Small intestine (tissue), 7 donors: ENCODE results near the gene GMPR. TPM values are rescaled to one million over a fixed set of nuclear protein-coding genes. Genes with fewer than 3 reads are reported as not detected.

Experiments
- DNase-seq, 2 donors: peaks; one replicate each; pipeline versions ENCODE4 v3.0.0 to v3.0.0-alpha.2; 2013
- FAIRE-seq: peaks from 2 replicates; lab custom pipeline; 2012; peaks lifted over from hg19 to GRCh38; lab: Jason Lieb, UNC
- H3K27ac ChIP-seq, 3 donors: one replicate each; pipeline ENCODE4 v1.5.1; 2013; ENCODE audit warnings: low read length in 2 of 3, mild to moderate bottlenecking in 2 of 3, control low read depth in 1 of 3, inconsistent platforms in 1 of 3, low read depth in 1 of 3, moderate library complexity in 1 of 3
- H3K27me3 ChIP-seq, 3 donors: one replicate each; pipeline ENCODE4 v1.6.1; 2013; ENCODE audit warnings: low read length in 3 of 3, inconsistent platforms in 1 of 3; ENCODE audit not compliant: control insufficient read depth in 3 of 3, insufficient read depth in 3 of 3
- H3K36me3 ChIP-seq, 3 donors: one replicate each; pipeline ENCODE4 v1.6.1; 2013; ENCODE audit warnings: low read length in 3 of 3, inconsistent platforms in 1 of 3, low read depth in 1 of 3, mild to moderate bottlenecking in 1 of 3, moderate library complexity in 1 of 3; ENCODE audit not compliant: control insufficient read depth in 3 of 3, insufficient read depth in 2 of 3
- H3K4me1 ChIP-seq, 3 donors: one replicate each; pipeline ENCODE4 v1.6.1; 2013; ENCODE audit warnings: low read length in 2 of 3, inconsistent platforms in 1 of 3, low read depth in 1 of 3, mild to moderate bottlenecking in 1 of 3, moderate library complexity in 1 of 3; ENCODE audit not compliant: control insufficient read depth in 3 of 3, insufficient read depth in 2 of 3
- H3K4me3 ChIP-seq, 3 donors: one replicate each; pipeline ENCODE4 v1.5.1; 2013; ENCODE audit warnings: low read length in 3 of 3, control low read depth in 1 of 3, inconsistent platforms in 1 of 3, low read depth in 1 of 3, mild to moderate bottlenecking in 1 of 3, moderate library complexity in 1 of 3
- H3K9me3 ChIP-seq, 2 donors: one replicate each; pipeline ENCODE4 v1.6.1; 2013; ENCODE audit warnings: low read depth in 1 of 2, low read length in 1 of 2; ENCODE audit not compliant: control insufficient read depth in 2 of 2, insufficient read depth in 1 of 2
- whole genome bisulfite sequencing, 3 donors: extraction: QIAGEN DNeasy Blood & Tissue Kit; methylation state at CpG; one replicate each; pipeline ENCODE4 v1.1.7; 2013; 5-methylcytosine and 5-hydroxymethylcytosine counted together
- polyA plus RNA-seq, 4 donors: library from polyadenylated mRNA; stranded (reverse) in 3 of 4; unstranded in 1 of 4; fragments of 200-250 nt in 3 of 4; fragments of 120-200 nt in 1 of 4; gene quantifications; one replicate each; pipeline versions ENCODE4 v1.2.1 to v1.2.3, GENCODE V29; 2013
- donor health status: healthy with polysubstance abuse.
- donor health status: control.
- donor health status: control.
- donor health status: Bipolar disorder and iron deficiency.
- donor health status: healthy.

GMPR gene
- polyA plus RNA-seq, 4 donors = 1.5 to 14.1 (median 7.7) TPM

GRCh38 chr6:16316741-16317251, 78.4 kb downstream of the GMPR start:
- H3K4me1 ChIP-seq = peaks cover 0 to 4% (median 0%) of the 10 kb centered on the region in 3 donors
- WGBS, 3 donors = 61 to 66% (median 62%) methylated on average over 7 of the region's 7 CpGs
- no peak overlapping the region for H3K27ac ChIP-seq
- no peaks in the 10 kb centered on the region for H3K27me3 ChIP-seq
- FAIRE-seq (no peak), DNase-seq (peak; percentile 27 to 28)
- no peaks in the 10 kb centered on the region for H3K9me3 ChIP-seq
- peaks cover 0 to 13% (median 0%) of the 10 kb centered on the region in 3 donors for H3K36me3 ChIP-seq
- no peak overlapping the region for H3K4me3 ChIP-seq

DNA sequence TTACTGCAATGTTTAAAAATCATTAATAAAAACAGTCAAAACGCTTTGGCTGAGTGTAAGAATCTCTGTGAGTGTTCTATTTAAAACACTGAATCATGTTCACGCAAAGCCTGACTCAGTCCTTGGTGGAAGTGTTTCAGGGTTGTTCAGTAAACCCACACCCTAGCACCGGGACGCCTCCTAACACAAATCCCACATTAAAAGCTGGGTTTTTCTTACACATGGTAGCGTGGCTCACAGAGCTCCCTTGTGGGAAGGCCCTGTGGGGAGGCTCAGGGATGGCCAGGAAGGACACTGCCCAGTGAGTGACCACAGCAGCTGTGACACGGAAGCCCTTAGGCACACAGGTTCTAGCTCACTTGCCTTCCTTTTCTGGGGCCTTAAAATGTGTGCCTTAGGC, 80.2 kb downstream of the GMPR start:
- 58 to 79% (median 58%) methylated on average over 6 of the region's 6 CpGs for WGBS, 3 donors
- Histone ChIP-seq H3K36me3 (peaks cover 0 to 14% (median 0%) of the 10 kb centered on the region in 3 donors), H3K4me3 (no peak overlapping the region), H3K4me1 (peaks cover 0 to 6% (median 0%) of the 10 kb centered on the region in 3 donors), H3K9me3 (no peaks in the 10 kb centered on the region), H3K27me3 (no peaks in the 10 kb centered on the region), H3K27ac (peak overlapping the region in 1 of 3 donors; percentile 46)
- FAIRE-seq (no peak), DNase-seq (no peak)

DNA sequence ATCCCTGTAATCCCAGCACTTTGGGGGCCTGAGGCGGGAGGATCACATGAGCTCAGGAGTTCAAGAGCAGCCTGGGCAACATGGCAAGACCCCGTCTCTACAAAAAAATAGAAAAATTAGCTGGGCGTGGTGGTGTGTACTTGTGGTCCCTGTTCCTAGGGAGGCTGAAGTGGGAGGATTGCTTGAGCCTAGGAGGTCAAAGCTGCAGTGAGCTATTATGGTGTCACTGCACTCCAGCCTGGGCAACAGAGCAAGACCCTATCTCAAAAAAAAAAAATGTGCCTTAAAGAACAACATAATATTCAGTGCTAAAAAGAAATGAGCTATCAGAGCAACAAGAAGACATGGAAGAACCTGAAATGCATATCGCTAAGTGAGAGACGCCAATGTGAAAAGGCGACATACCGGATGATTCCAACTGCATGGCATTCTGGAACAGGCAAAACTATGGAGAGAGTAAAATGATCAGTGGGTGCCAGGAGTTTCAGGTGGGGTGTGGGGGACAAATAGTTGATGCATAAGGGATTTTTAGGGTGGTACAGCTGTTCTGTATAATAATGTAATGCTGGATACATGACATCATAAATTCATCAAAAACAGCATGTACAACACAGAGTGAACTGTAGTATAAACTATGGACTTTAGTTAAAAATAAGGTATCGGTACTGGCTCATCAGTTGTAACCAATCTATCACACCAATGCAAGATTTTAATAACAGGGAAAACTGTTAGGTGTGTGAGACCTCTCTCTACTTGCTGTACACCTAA, 80.8 kb downstream of the GMPR start:
- H3K36me3 ChIP-seq = peaks cover 0 to 14% (median 0%) of the 10 kb centered on the region in 3 donors
- H3K4me1 ChIP-seq = peaks cover 0 to 6% (median 0%) of the 10 kb centered on the region in 3 donors
- peak overlapping the region in 1 of 3 donors; percentile 46 for H3K27ac ChIP-seq
- H3K4me3 ChIP-seq = no peak overlapping the region
- 92 to 96% (median 94%) methylated on average over 8 of the region's 8 CpGs for WGBS, 3 donors
- DNase-seq (no peak), FAIRE-seq (no peak)
- H3K27me3 ChIP-seq = no peaks in the 10 kb centered on the region
- no peaks in the 10 kb centered on the region for H3K9me3 ChIP-seq

DNA sequence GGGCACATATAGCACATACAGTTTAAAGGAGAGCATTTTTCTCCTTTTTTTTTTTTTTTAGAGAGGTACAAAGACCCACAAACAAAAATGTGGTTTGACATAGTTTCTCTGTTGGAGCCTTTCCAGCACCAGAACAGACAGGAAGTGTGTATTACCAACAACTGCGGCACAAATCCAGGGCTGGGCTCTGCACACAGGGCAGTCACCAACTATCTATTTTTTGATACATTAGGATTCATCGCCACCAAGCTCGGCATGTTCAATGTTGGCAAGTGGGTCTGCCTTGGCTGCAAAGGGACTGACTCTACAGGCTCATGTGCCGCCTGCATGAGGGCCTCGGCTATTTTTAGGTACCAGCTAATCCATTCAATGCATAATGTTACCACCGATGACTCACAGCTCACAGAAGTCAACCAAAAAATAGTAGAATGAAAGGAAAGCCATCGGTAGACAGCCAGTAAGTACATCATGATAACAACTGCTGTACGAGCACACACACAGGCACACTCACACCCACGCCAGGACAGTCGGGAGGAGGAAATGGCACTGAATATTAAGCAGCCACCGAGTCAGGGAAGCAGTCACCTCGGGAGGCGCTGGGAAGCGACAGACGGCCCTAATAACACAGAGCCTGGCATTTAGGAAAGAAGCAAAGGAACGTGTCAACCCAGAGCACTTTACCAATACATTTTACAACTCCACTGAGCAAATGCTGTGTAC, 81.6 kb downstream of the GMPR start:
- Histone ChIP-seq H3K4me1 (peaks cover 0 to 6% (median 0%) of the 10 kb centered on the region in 3 donors), H3K27me3 (no peaks in the 10 kb centered on the region), H3K9me3 (no peaks in the 10 kb centered on the region), H3K36me3 (peaks cover 0 to 16% (median 0%) of the 10 kb centered on the region in 3 donors), H3K27ac (peak overlapping the region; percentile 3 to 82 (median 28)), H3K4me3 (no peak overlapping the region)
- DNase-seq = peak in 1 of 2 donors; percentile 59
- 41 to 73% (median 58%) methylated on average over 16 of the region's 16 CpGs for WGBS, 3 donors
- no peak for FAIRE-seq

DNA sequence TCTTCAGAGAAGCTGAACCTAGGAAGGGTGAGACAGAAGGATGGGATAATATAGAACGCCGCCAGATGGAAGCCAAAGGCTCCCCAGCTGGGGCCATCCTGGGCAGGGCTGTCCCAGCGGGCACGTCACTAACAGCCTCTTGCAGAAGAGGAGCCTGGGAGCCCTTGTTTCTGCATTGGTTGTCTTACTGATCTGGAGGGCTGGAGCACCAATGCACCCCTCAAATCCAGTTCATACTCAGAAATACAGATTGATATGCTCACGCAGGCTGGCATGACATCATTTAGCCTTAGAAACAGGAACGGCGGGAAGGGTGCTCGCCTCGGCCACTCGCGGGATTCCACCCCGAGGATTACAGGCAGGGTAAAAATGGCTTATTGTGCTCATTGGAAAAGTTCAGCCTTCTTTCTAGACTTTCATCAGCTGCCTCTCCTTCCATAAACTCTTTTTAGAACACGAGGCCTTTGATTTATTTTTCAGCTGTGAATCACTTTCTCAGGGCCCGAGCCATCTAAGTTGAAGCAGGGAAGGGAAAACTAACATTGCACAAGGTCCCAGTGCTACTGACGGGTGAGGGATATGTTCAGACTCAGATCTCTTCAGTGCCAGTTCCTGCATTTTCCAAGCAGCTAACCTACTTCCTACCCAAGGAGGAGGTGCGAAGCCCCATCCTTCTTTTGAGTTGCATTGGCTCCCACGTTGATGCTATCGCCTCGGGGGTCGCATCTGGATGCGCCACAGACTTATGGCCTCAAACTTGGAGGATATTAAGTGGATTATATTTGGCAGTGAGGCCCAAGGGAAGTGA, 82.3 kb downstream of the GMPR start:
- H3K27me3 ChIP-seq = no peaks in the 10 kb centered on the region
- 81 to 92% (median 91%) methylated on average over 21 of the region's 21 CpGs for WGBS, 3 donors
- H3K4me1 ChIP-seq = peaks cover 0 to 6% (median 0%) of the 10 kb centered on the region in 3 donors
- peaks cover 0 to 20% (median 0%) of the 10 kb centered on the region in 3 donors for H3K36me3 ChIP-seq
- peak overlapping the region; percentile 3 to 82 (median 28) for H3K27ac ChIP-seq
- DNase-seq (no peak), FAIRE-seq (no peak)
- no peaks in the 10 kb centered on the region for H3K9me3 ChIP-seq
- no peak overlapping the region for H3K4me3 ChIP-seq

DNA sequence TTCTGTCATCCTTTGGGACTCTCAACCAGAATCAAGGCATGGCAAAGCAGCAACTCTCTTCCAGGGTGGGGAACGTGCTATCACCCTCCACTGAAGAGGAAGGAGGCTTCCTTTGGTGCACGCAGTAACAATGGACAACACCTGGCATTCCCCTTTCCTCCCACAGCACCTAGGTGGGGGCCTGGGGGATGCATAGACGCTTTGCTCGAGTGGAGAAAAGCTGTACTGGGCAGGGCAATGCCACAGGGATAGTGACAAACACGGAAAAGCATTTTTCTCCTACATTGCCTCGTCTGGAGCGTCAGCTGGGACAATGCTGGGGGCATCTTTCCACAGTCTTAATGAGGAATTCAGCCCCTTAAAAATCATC, 82.9 kb downstream of the GMPR start:
- Histone ChIP-seq H3K27ac (peak overlapping the region in 2 of 3 donors; percentile 2 to 82), H3K4me3 (no peak overlapping the region), H3K9me3 (no peaks in the 10 kb centered on the region), H3K27me3 (no peaks in the 10 kb centered on the region), H3K36me3 (peaks cover 0 to 23% (median 0%) of the 10 kb centered on the region in 3 donors), H3K4me1 (peaks cover 0 to 6% (median 0%) of the 10 kb centered on the region in 3 donors)
- FAIRE-seq = no peak
- 91 to 95% (median 92%) methylated on average over 7 of the region's 7 CpGs for WGBS, 3 donors
- DNase-seq = no peak

DNA sequence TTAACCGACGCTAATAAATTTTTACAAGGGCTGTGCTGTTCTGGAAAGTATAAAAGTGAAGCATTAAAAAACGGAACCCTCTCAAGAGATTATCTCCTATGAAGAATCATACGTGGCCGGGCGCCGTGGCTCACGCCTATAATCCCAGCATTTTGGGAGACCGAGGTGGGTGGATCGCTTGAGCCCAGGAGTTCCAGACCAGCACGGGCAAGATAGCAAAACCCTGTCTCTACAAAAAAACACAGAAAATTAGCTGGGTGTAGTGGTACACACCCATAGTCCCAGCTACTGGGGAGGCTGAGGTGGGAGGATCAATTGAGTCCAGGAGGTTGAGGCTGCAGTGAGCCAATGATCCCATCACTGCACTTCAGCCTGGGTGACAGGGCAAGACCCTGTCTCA, 83.4 kb downstream of the GMPR start:
- FAIRE-seq = no peak
- Histone ChIP-seq H3K4me1 (peaks cover 0 to 6% (median 0%) of the 10 kb centered on the region in 3 donors), H3K27me3 (no peaks in the 10 kb centered on the region), H3K9me3 (no peaks in the 10 kb centered on the region), H3K4me3 (no peak overlapping the region), H3K36me3 (peaks cover 0 to 28% (median 1%) of the 10 kb centered on the region in 3 donors), H3K27ac (peak overlapping the region in 1 of 3 donors; percentile 82)
- DNase-seq = no peak
- 94 to 98% (median 96%) methylated on average over 11 of the region's 11 CpGs for WGBS, 3 donors
